OCI-LY7 (cell line): Measurements from ENCODE around the gene DPP10. TPM values are rescaled to one million over a fixed set of nuclear protein-coding genes. Genes with fewer than 3 reads are reported as not detected.

ENCODE experiments used
- BruUV-seq: library from RNA; stranded (reverse); fragments of 400-500 nt; replicated peaks from 2 replicates; lab custom pipeline; 2021; lab: Mats Ljungman, UMichigan
- CTCF ChIA-PET: fragments of 300-600 bp; sonication (Branson Sonifier 250); formaldehyde crosslinking; loops from one replicate; lab custom pipeline; 2022; ENCODE audit warnings: antibody characterized with exemption; ENCODE audit not compliant: unreplicated experiment; lab: Charles Lee
- POLR2A ChIA-PET: fragments of 300-600 bp; sonication (Branson Sonifier 250); formaldehyde crosslinking; loops from one replicate; lab custom pipeline; 2022; ENCODE audit warnings: antibody characterized with exemption; lab: Charles Lee
- DNase-seq: peaks from one replicate; pipeline ENCODE4 v3.0.0-alpha.2; 2015; ENCODE audit warnings: low spot score
- H2AFZ ChIP-seq: fragments of 200-600 bp; sonication (generic), shearing (Covaris generic); 2 replicates; pipeline ENCODE4 v1.6.1; 2014; ENCODE audit warnings: mild to moderate bottlenecking, antibody characterized with exemption, low read length, moderate library complexity
- H3K27ac ChIP-seq: fragments of 200-600 bp; sonication (generic); 2 replicates; pipeline ENCODE4 v1.5.1; 2014; ENCODE audit warnings: mixed run types, low read depth, mild to moderate bottlenecking, moderate library complexity, low read length, inconsistent platforms; ENCODE audit not compliant: poor library complexity, severe bottlenecking
- H3K36me3 ChIP-seq: fragments of 200-600 bp; sonication (generic); 2 replicates; pipeline ENCODE4 v1.6.1; 2014; ENCODE audit warnings: mild to moderate bottlenecking, antibody characterized with exemption, low read length, moderate library complexity, mixed read lengths; ENCODE audit not compliant: insufficient read depth
- H3K4me1 ChIP-seq: fragments of 200-600 bp; sonication (generic); 2 replicates; pipeline ENCODE4 v1.5.1; 2014; ENCODE audit warnings: mild to moderate bottlenecking, low read length; ENCODE audit not compliant: insufficient read depth, poor library complexity, severe bottlenecking
- H3K4me2 ChIP-seq: fragments of 200-600 bp; sonication (generic); 2 replicates; pipeline ENCODE4 v1.6.1; 2014; ENCODE audit warnings: mild to moderate bottlenecking, low read length
- H3K4me3 ChIP-seq: fragments of 200-600 bp; sonication (generic); 2 replicates; pipeline ENCODE4 v1.5.1; 2014; ENCODE audit warnings: mild to moderate bottlenecking, low read depth, low read length; ENCODE audit not compliant: poor library complexity, severe bottlenecking
- H3K79me2 ChIP-seq: fragments of 200-600 bp; sonication (generic); 2 replicates; pipeline ENCODE4 v1.6.1; 2016; ENCODE audit warnings: low read depth, mild to moderate bottlenecking, low read length, moderate library complexity, mixed read lengths; ENCODE audit not compliant: insufficient read depth
- H3K9me2 ChIP-seq: fragments of 200-600 bp; sonication (generic); 2 replicates; pipeline ENCODE4 v1.6.1; 2016; ENCODE audit warnings: mild to moderate bottlenecking, low read length, mixed read lengths; ENCODE audit not compliant: insufficient read depth
- H3K9me3 ChIP-seq: fragments of 200-600 bp; sonication (generic); 2 replicates; pipeline ENCODE4 v1.6.1; 2014; ENCODE audit warnings: mild to moderate bottlenecking, mixed run types, low read length, mixed read lengths
- H4K20me1 ChIP-seq: fragments of 200-600 bp; sonication (generic); 2 replicates; pipeline ENCODE4 v1.6.1; 2014; ENCODE audit warnings: mild to moderate bottlenecking, antibody characterized with exemption, low read length, moderate library complexity, mixed read lengths; ENCODE audit not compliant: insufficient read depth
- CTCF ChIP-seq: fragments of 200-600 bp; sonication (generic); conservative IDR thresholded peaks from 2 replicates; pipeline ENCODE4 v1.5.1; 2014; ENCODE audit warnings: mild to moderate bottlenecking, antibody characterized with exemption, low read length, moderate library complexity, mixed read lengths
- EZH2phosphoT487 ChIP-seq: fragments of 200-600 bp; sonication (generic); IDR thresholded peaks from 2 replicates; pipeline ENCODE4 v1.6.1; 2018; ENCODE audit warnings: low read depth, borderline replicate concordance, mild to moderate bottlenecking, mixed run types, antibody characterized with exemption, low read length, moderate library complexity, mixed read lengths
- intact Hi-C: fragments of 100-400 bp; cut with micrococcal nuclease; formaldehyde crosslinking; loops from one replicate; pipeline ENCODE4 v1.10.0; 2022; ENCODE audit not compliant: unreplicated experiment
- total RNA-seq, 2 experiments: library from RNA; depleted of rRNA in 1 of 2; stranded (reverse); fragments of >200 nt in 1 of 2; shearing (Covaris generic) in 1 of 2; gene quantifications; 2 replicates each; pipeline ENCODE4 v1.2.3, GENCODE V29; 2014 to 2022

The DPP10 gene
- total RNA-seq, 2 experiments from 2014 or later: not detected

- no peaks in the 10 kb centered on the region for H3K9me3 ChIP-seq
- no peak overlapping the region for H2AFZ ChIP-seq
- intact Hi-C loops: no loop called here
- H3K27ac ChIP-seq: no peak overlapping the region
- H3K36me3 ChIP-seq: no peaks in the 10 kb centered on the region
- POLR2A ChIA-PET: no interaction called here
- H3K4me3 ChIP-seq: no peak overlapping the region
- no peak overlapping the region for H3K4me2 ChIP-seq
- no peaks in the 10 kb centered on the region for H3K9me2 ChIP-seq
- H3K79me2 ChIP-seq: no peaks in the 10 kb centered on the region
- H3K4me1 ChIP-seq: no peaks in the 10 kb centered on the region
- H4K20me1 ChIP-seq: no peaks in the 10 kb centered on the region
- no peak for TF ChIP-seq CTCF
- CTCF ChIA-PET: no interaction called here
- BruUV-seq: no TSS peak
- DNase-seq: no peak
Observed at GRCh38 chr2:115554153-115554552, 1111.7 kb downstream of the DPP10 start.

- Histone ChIP-seq H3K9me2 (no peaks in the 10 kb centered on the region), H3K79me2 (no peaks in the 10 kb centered on the region), H3K36me3 (no peaks in the 10 kb centered on the region), H3K27ac (no peak overlapping the region), H3K4me3 (no peak overlapping the region), H3K4me2 (no peak overlapping the region), H3K9me3 (no peaks in the 10 kb centered on the region), H3K4me1 (no peaks in the 10 kb centered on the region), H4K20me1 (no peaks in the 10 kb centered on the region), H2AFZ (no peak overlapping the region)
- DNase-seq: no peak
- intact Hi-C loops: no loop called here
- CTCF ChIA-PET: no interaction called here
- no peak for TF ChIP-seq EZH2phosphoT487
- TF ChIP-seq CTCF: no peak
- BruUV-seq: no TSS peak
- POLR2A ChIA-PET: interaction anchor here (0.7 kb wide), 1 partner anchor 50 kb away, joined by 3 read pairs; no protein-coding TSS in a partner anchor
Observed at GRCh38 chr2:115558725-115559124, 1116.3 kb downstream of the DPP10 start.

GRCh38 chr2:115560666-115561065 lies 1118.2 kb downstream of the DPP10 start:
- intact Hi-C loops: no loop called here
- ChIA-PET CTCF (no interaction called here), POLR2A (no interaction called here)
- no peaks in the 10 kb centered on the region for H3K9me3 ChIP-seq
- no peaks in the 10 kb centered on the region for H3K4me1 ChIP-seq
- no peak for TF ChIP-seq EZH2phosphoT487
- TF ChIP-seq CTCF: no peak
- no peaks in the 10 kb centered on the region for H3K9me2 ChIP-seq
- H3K36me3 ChIP-seq: no peaks in the 10 kb centered on the region
- no peak overlapping the region for H2AFZ ChIP-seq
- H3K79me2 ChIP-seq: no peaks in the 10 kb centered on the region
- H3K27ac ChIP-seq: no peak overlapping the region
- H3K4me2 ChIP-seq: no peak overlapping the region
- no peak for DNase-seq
- no TSS peak for BruUV-seq
- no peaks in the 10 kb centered on the region for H4K20me1 ChIP-seq
- no peak overlapping the region for H3K4me3 ChIP-seq
